GM18526 (cell line): ENCODE measurements around the gene TSPAN18.

Experiments
- POLR2A ChIP-seq: IDR thresholded peaks from 3 replicates; pipeline ENCODE4 v1.6.1; 2011; ENCODE audit not compliant: insufficient read length; ENCODE audit errors: extremely low read depth

TSPAN18 gene

DNA sequence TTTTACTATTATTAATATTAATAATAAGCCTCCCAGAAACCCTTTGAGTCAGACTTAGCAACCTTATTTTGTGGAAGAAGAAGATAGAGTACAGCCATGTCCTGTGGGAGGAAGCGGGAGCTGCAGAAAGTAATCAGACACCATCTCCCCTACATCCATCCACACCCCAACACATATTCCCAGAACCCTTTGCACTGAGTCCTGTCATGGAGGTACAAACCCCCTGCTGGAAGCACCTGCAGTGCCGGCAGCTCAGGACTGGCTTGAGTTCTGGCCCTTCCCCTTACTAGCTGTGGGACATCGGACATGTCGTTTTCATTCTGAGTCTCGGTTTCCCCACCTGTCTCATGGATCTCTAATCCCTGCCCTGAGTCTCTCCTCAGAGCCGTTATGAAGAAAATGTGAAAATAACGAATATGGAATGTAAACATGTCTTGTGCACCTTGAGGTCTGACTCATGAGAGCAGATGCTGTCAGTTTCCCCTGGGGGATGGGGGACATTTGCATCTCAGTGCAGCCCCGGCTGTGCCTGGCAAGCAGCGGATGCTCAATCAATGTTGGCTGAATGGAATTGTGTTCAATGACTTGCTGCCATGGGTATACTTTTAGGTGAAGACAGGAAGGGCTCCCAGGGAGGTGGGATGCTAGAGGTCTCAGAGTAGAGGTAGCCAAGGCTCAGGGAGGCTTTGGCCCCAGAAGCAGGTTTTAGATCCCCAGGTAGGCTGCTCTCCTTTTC lies 178.5 kb downstream of the TSPAN18 start:
- TF ChIP-seq POLR2A, result no peak

DNA sequence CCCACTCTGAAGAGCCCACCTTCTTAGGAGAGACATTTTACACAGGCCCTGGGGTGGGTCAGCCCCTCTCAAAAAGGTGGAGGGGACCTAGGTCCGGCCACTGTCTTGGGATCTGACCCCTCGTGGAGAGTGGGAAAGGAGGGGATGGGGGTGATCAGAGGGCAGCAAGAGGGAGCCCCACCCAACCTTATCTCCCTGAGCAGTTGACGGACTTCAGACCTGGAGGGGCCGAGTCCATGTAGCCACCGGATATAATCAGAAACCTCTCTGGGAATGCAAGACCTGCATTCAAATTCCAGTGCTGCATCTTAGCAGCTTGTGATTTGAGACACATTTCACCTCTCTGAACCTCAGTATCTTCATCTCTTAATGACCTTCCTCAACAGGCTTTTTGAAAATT lies 179.9 kb downstream of the TSPAN18 start:
- no peak for TF ChIP-seq POLR2A

DNA sequence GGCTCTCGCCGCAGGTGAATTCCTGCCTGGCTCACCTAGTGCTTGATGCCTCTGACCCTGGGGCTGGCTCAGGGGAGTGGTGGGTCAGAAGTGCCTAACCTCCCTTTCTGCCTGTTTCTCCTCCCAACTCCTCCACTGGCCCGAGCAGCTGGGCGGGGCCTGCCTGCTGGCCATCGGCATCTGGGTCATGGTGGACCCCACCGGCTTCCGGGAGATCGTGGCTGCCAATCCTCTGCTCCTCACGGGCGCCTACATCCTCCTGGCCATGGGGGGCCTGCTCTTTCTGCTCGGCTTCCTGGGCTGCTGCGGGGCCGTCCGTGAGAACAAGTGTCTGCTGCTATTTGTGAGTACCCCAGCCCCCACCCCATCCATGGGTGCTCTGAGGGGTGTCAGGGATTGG lies 182.8 kb downstream of the TSPAN18 start:
- no peak for TF ChIP-seq POLR2A

DNA sequence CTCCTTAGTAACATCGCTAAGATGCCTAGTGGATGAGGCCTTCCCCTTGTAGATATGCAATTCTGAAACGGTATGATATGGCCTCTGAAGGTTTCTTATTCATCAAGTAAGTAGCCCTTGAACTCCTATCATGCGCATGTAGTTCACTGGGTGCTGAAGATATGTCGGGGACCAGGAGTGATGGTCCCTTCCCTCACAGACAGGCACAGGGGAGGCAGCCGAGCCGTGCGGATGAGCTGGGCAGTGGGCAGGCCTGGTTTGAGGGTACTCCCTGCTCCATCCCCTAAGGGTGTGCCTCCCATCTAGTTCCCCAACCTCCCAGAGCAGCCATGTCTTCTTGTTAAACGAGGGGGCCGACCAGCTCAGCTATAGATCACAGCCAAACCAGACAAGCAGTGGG lies 183.8 kb downstream of the TSPAN18 start:
- no peak for TF ChIP-seq POLR2A

DNA sequence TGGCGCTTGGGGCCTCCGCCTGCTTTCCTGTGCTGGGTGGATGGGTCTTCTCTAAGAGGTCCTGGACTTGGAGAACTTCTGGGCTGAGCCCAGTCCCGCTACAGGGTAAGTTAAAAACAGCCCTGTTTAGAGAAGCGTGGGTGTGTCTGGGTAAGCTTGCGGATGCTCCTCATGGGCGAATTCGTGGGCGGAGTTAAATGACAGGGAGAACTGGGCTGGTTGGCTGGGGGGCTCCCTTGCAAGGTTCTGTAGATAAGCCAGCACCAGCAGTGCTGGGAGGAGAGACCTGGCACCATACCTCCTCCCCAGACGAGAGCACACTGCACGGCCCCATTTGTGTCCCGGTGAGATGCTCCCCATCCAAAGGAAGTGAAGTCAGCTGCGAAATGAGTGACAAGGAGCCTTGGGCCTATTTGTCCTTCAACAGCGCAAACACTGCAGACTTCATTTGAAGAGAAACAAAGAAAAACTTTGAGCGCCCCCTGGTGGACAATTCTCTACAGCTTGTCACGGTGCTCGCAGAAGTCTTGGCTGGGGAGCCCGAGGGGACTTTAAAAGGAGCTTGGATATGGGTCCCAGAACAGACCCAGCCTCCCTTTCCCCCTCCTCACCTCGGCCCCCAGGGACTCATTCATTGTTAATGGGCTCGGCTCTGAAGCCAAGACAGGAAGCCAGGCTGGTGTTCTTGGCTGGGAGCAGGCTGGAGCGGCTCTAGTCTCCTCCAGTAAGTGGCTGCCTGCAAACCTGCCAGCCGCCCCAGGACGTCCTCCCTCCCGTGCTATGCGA lies 184.5 kb downstream of the TSPAN18 start:
- no peak for TF ChIP-seq POLR2A

DNA sequence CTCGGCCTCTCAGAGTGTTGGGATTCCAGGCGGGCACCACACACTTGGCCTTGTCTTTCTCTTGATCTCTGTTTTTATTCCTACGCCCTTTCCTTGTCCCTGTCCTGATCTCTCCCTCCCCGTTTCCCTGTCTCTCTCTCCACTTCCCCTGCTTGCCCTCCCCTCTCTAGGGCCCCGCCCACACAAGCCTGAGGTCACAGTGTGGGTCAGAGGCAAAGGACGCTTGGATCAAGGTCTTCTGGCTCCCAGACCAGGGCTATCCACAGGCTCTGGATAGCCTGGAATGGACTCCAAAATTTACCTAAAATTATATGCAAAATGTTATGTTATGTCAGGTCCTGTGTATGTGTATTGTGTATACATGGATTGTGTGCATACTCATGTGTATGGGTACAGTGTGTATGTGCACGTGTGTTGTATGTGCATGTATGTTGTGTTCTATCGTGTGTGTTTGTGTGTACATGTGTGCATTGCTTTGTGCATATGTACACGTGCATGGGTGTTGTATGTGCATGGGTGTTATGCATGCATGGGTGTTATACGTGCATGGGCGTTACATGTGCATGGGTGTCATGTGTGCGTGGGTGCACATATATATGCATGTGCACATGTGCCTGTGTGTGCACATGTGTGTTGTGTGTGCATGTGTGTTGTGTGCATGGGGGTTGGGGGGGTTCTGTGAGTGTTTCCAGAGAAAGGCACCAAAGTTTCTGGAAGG lies 185.7 kb downstream of the TSPAN18 start:
- TF ChIP-seq POLR2A, result no peak

DNA sequence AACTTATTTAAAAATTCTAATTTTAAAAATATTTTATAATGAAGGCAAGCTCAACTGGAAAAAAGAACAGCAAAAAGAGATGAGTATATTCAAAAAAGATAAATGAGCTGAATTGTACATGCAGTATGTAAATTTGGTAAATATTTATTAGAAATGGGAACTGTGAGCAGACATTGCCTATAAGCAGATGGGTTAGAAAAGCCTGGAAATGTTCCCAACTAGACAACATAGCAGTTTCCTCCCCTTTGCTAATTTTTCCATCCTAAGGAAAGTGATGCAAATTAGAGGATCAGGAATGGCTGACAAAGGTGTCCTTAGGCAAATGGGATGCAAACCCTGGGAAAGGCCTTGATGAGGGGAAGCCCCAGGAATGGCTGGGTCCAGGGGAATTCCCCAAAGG lies 186.7 kb downstream of the TSPAN18 start:
- no peak for TF ChIP-seq POLR2A

DNA sequence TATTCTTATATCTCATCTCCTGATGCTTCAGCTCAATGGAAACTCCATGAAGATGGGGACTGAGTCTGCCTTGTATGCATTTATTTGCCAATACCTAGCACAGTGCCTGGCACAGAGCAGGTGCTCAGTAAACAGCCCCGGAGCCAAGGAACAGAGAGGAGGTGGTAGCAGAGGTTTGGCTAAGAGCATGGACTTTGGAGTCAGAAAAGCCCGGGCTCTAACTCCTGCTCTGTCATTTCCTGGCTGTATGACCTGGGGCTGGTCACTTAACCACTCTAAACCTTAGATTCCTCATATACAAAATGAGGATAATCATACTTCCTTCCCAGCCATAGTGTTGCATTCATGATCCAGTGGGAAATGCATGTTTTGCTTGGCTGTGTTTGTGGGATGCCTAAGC lies 187.3 kb downstream of the TSPAN18 start:
- TF ChIP-seq POLR2A, result no peak

DNA sequence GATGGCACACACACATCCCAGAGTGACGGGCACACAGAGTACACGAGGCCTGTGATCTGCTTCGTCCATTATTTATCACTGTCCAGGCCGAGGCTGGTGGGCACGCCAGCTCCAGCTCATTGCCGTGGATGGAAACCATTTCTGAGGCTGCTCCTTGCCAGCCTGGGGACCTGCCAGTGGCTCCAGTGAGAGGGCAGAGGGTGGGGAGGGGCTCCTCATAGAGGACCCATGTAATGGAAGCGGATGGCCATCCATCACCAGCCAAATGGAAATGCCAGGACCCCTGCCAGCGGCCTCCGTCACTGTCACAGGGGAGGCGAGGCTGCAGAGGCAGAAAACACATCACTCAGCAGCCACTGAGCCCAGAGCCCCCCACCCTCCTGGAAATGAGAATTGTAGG lies 188.2 kb downstream of the TSPAN18 start:
- no peak for TF ChIP-seq POLR2A

DNA sequence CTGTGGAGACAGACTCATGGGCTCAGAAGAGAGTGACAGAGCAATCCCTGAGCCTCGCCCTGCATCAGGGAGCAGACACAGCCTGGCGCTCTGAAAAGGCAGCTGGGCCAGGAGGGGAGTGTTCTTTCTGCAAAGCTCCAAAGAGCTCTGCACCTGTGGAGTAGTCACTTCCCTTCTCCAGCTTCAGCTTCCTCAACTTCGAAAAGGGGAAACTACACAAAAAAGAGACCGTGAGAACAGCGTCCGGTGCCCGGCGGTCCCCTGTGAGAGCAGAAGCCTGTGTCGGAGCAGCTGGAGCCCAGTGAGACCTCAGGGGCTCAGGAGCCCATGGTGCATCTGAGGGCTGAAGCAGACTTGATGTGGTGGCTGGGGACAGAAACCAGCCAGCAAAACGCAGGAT lies 188.9 kb downstream of the TSPAN18 start:
- no peak for TF ChIP-seq POLR2A

DNA sequence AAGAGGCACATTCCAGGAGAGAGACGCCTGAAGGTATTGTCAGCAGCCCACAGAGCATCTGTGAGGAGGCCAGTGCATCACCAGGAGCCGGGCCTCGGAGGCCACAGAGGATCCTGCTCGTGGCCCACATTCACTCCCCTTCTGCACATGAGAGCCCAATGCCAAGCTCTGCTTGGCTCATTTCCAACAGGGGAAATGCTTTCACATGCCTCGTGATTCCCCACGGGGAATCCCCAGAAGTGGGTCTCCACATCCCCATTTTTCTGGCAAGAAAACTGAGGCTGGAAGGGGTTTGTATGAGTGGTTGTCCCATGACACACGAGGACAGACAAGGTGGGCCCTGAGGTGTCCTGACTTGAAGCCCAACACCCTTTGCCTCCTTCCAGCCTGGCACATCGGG lies 189.6 kb downstream of the TSPAN18 start:
- TF ChIP-seq POLR2A, result no peak

DNA sequence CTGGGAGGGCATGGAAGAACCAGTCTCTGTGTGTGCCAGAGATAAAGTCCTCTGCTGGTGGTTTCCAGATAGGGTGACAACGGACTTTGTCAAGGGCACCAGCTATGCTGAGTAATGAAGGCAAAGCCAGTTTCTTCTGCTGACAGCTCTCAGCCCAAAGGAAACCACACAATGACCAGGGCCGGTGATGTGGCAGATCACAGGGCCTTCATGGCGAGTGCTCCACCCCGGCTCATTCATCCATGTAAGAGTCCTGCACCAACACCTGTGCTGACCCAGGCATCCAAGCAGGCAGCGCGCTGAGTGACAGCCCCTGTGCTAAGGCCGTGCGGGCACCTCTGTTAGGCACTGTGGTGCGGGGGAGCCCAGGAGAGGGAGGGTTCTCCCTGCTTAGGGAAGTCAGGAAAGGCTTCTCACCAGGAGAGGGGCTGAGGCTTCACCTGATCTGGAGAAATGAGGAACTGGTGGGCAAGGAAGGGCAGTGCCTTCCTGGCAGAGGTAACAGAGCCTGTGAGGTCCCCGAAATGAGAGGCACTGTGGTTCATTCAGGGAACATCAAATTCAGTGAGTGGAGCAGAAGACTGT lies 190.1 kb downstream of the TSPAN18 start:
- TF ChIP-seq POLR2A, result no peak

DNA sequence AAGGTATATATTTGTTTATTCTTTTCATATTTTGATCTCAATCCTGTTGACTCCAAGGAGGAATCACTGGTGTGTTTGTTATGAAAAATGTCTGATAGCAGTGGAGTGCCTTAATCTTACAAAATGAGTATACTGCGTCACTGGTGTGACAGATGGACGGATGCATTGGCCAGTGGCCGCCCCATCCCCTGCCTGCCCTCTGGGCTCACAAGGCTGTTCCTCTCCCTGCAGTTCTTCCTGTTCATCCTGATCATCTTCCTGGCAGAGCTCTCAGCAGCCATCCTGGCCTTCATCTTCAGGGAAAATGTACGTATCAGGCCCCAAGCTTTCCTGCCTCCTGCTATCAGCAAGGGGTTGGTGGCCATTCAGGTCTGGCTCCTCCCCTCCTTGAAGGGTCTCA lies 191.0 kb downstream of the TSPAN18 start:
- no peak for TF ChIP-seq POLR2A

DNA sequence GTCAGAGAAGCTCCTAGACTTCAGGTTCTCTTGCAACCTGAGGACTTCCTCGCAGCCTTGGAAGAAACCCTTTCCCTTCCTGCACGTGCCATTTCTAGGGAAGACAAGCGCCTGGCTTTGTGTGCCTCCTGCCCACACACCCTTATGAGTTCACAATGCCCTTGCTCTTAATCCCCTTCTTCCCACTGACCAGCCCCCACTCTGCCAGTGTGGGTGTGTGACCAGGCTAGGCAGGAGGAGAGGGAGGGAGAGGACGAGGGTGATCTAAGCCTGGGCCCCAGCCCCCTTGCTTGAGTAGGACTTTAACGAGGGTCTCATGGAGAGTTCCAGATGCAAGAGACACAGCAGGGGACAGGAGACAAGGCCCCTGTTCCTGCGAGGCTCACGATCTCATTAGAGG lies 193.7 kb downstream of the TSPAN18 start:
- TF ChIP-seq POLR2A, result no peak

DNA sequence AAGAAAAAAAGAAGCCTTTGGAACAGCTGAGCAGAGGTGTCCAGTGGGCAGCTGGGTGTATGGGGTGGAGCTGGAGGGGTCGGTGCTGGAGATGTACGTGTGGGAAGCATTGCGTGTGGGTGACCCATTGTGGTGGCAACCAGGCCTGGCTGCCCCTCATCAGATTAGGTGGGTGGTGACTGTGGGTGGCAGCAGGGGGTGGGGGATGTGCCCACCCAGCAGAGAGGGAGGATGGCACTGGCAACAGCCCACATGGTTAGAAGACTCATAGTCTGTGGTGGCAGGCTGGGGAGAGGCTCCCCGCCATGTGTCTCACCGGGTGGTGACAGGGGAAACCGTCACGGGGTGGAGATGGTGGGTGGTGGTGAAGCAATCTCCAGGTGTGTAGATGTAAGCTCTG lies 196.4 kb downstream of the TSPAN18 start:
- no peak for TF ChIP-seq POLR2A

DNA sequence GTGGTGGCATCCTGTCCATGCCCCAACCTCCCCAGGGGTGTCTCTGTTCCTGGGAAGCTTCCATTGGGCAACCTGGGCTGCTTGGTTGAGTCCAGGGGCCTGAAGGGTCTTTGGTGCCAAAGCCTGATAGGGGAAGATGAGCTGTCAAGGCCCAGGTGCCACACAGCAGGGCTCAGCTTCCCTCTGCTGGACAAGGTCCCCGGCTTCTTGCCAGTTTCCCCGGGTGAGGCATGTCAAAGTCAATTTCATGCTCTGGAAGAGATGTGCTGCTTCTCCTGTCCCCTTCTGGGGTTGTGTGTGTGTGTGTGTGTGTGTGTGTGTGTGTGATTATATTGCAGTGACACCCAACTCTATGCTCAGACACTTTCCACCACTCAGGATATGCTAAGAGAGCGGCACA lies 197.0 kb downstream of the TSPAN18 start:
- TF ChIP-seq POLR2A, result no peak
